Effector memory CD8-positive, alpha-beta T cell (primary cell): ENCODE data around the gene NPIPA8.
"Not testable (repeated sequence)": the region's sequence is repeated elsewhere in the genome, so short reads cannot be mapped to it uniquely, and the experiment has no call there.

Source experiments
- ATAC-seq: fragments of 150-1000 bp; cut with Tn5 transposase; replicated peaks from 2 replicates; pipeline ENCODE4 v1.10.0; 2021; ENCODE audit warnings: mild to moderate bottlenecking, moderate library complexity
- DNase-seq, 3 experiments: peaks; one replicate each; pipeline ENCODE4 v3.0.0; 2021
- H3K27ac Mint-ChIP-seq, 2 donors: one replicate each; pipeline ENCODE4 v1.8.0; 2022; ENCODE audit warnings: mild to moderate bottlenecking in 2 of 2, mixed read lengths in 2 of 2, moderate library complexity in 2 of 2
- H3K27me3 Mint-ChIP-seq, 2 donors: one replicate each; pipeline ENCODE4 v1.8.0; 2022; ENCODE audit warnings: mixed read lengths in 2 of 2
- H3K36me3 Mint-ChIP-seq: one replicate; pipeline ENCODE4 v1.8.0; 2022; ENCODE audit warnings: mild to moderate bottlenecking, moderate library complexity, mixed read lengths; ENCODE audit not compliant: insufficient read depth
- H3K4me1 Mint-ChIP-seq, 2 donors: one replicate each; pipeline ENCODE4 v1.8.0; 2022; ENCODE audit warnings: low read depth in 2 of 2, mixed read lengths in 2 of 2
- H3K4me3 Mint-ChIP-seq, 2 donors: one replicate each; pipeline ENCODE4 v1.8.0; 2022; ENCODE audit warnings: mild to moderate bottlenecking in 2 of 2, mixed read lengths in 2 of 2, moderate library complexity in 2 of 2
- H3K9me3 Mint-ChIP-seq, 2 donors: one replicate each; pipeline ENCODE4 v1.8.0; 2022; ENCODE audit warnings: mixed read lengths in 2 of 2

The NPIPA8 gene

GRCh38 chr16:18306066-18306465 is 30.5 kb downstream of the NPIPA8 start:
- H3K36me3 Mint-ChIP-seq, H3K4me1 Mint-ChIP-seq, H3K9me3 Mint-ChIP-seq, DNase-seq, H3K27ac Mint-ChIP-seq, ATAC-seq, H3K4me3 Mint-ChIP-seq, H3K27me3 Mint-ChIP-seq: not testable (repeated sequence)

GRCh38 chr16:18303059-18303706 is 33.4 kb downstream of the NPIPA8 start:
- not testable (repeated sequence) for H3K27ac Mint-ChIP-seq, DNase-seq, ATAC-seq, H3K9me3 Mint-ChIP-seq, H3K36me3 Mint-ChIP-seq, H3K4me1 Mint-ChIP-seq, H3K4me3 Mint-ChIP-seq, H3K27me3 Mint-ChIP-seq

GRCh38 chr16:18297714-18298113 is 38.8 kb downstream of the NPIPA8 start:
- H3K36me3 Mint-ChIP-seq, H3K9me3 Mint-ChIP-seq, ATAC-seq, H3K4me1 Mint-ChIP-seq, H3K27me3 Mint-ChIP-seq, H3K27ac Mint-ChIP-seq, H3K4me3 Mint-ChIP-seq, DNase-seq: not testable (repeated sequence)

GRCh38 chr16:18296931-18297330 is 39.6 kb downstream of the NPIPA8 start:
- not testable (repeated sequence) for H3K27ac Mint-ChIP-seq, ATAC-seq, H3K36me3 Mint-ChIP-seq, H3K4me3 Mint-ChIP-seq, H3K9me3 Mint-ChIP-seq, H3K27me3 Mint-ChIP-seq, DNase-seq, H3K4me1 Mint-ChIP-seq

DNA sequence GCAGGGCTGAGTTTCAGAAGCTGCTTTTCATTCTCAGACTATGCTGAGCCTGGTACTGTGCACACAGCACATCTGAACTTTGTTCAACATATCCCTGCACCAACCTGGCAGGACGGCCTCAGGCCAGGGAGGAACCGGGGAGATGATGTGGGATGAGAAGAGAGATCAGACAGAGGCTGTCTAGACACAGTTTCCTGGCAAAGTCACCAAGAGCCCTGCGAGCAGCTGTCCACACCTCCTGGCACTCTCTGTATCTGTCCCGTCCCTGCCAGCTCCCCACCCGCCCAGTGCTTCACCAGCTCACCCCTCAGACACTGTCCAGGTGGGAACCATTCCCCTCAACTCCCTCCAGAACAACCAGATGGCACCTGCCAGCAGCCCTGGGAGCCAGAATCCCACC is 42.2 kb downstream of the NPIPA8 start:
- not testable (repeated sequence) for H3K36me3 Mint-ChIP-seq, H3K4me3 Mint-ChIP-seq, H3K4me1 Mint-ChIP-seq, DNase-seq, H3K27ac Mint-ChIP-seq, H3K27me3 Mint-ChIP-seq, ATAC-seq, H3K9me3 Mint-ChIP-seq

DNA sequence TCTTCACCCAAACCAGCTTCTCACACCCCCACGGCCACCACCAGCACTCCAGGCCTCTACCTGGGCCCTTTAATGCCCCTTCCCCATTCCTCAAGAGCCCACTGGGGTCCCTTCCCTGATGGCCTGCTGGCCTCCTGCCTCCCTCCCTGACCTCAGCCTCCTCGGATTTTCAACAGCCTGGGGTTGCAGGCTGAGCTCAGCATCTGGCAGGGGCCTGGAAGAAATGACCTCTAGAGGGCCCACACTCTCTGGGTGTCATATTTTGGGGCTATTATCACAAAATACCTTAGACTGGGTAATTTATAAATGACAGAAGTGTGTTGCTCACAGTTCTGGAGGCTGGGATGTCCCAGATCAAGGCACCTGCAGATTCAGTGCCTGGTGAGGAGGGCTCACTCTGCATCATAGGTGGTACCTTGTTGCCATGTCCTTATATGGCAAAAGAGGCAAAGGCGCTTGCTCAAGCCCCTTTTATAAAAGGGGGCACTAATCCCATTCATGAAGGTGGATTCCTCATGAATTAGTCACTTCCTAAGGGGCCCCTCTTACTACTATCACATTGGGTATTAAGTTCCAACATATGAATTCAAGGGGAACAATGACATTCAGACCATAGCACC is 43.1 kb downstream of the NPIPA8 start:
- not testable (repeated sequence) for H3K27ac Mint-ChIP-seq, H3K9me3 Mint-ChIP-seq, H3K4me3 Mint-ChIP-seq, H3K27me3 Mint-ChIP-seq, DNase-seq, ATAC-seq, H3K4me1 Mint-ChIP-seq, H3K36me3 Mint-ChIP-seq

DNA sequence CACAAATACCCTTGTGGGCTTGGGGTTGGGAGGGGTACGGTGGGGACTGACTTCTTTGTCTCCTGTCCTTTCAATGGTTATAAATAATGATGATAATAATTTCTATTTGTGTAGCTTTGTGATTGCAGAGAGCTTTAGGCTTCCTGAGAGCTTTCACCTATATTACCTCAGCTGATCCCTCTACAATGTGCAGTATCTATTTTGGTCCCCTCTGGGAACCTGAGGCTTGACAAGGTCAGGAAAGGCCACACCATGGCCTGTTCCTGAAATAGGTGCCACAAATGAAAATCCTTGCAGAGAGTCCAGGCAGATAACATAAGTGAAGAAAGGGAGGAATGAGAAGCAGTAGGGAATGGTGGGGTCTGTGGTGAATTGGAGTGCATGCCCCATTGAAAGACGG is 45.6 kb downstream of the NPIPA8 start:
- H3K9me3 Mint-ChIP-seq, H3K36me3 Mint-ChIP-seq, H3K4me3 Mint-ChIP-seq, DNase-seq, H3K4me1 Mint-ChIP-seq, ATAC-seq, H3K27me3 Mint-ChIP-seq, H3K27ac Mint-ChIP-seq: not testable (repeated sequence)

DNA sequence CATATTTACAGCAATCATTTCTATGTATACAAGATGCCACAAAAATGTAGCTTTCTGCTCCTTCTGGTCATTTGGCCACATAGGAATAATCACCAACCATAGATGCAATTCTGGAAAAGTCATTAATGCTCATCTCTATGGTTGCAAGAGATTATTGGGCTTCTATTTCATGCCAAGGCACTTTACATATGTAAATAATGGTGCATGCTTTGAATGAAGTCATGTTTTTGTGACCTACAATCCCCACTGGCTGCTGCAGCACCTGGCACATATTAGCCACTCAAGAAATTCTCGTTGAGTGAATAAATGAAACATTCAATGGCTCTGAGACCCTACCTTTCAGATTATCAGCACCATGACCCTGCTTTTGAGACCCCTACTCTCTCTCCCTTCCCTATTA is 50.2 kb downstream of the NPIPA8 start:
- H3K4me1 Mint-ChIP-seq, H3K36me3 Mint-ChIP-seq, H3K27me3 Mint-ChIP-seq, ATAC-seq, H3K9me3 Mint-ChIP-seq, DNase-seq, H3K4me3 Mint-ChIP-seq, H3K27ac Mint-ChIP-seq: not testable (repeated sequence)

GRCh38 chr16:18280319-18280718 is 56.2 kb downstream of the NPIPA8 start:
- not testable (repeated sequence) for H3K27me3 Mint-ChIP-seq, H3K36me3 Mint-ChIP-seq

GRCh38 chr16:18276756-18277155 is 59.8 kb downstream of the NPIPA8 start:
- not testable (repeated sequence) for DNase-seq, H3K27me3 Mint-ChIP-seq, H3K36me3 Mint-ChIP-seq, H3K9me3 Mint-ChIP-seq, H3K4me1 Mint-ChIP-seq, H3K27ac Mint-ChIP-seq, H3K4me3 Mint-ChIP-seq, ATAC-seq

More at GRCh38 chr16:18280319-18280718, 56.2 kb downstream of the NPIPA8 start:
- DNase-seq, ATAC-seq, H3K27ac Mint-ChIP-seq, H3K4me1 Mint-ChIP-seq, H3K9me3 Mint-ChIP-seq, H3K4me3 Mint-ChIP-seq: not testable (repeated sequence)

GRCh38 chr16:18270171-18270570 is 66.4 kb downstream of the NPIPA8 start:
- not testable (repeated sequence) for H3K4me1 Mint-ChIP-seq, DNase-seq, H3K4me3 Mint-ChIP-seq, ATAC-seq, H3K27me3 Mint-ChIP-seq, H3K27ac Mint-ChIP-seq, H3K36me3 Mint-ChIP-seq, H3K9me3 Mint-ChIP-seq
